ENCODE data around the gene POC1A. TPM values are rescaled to one million over a fixed set of nuclear protein-coding genes. Genes with fewer than 3 reads are reported as not detected.

POC1A gene
- total RNA-seq, 1 experiment from 2014 or later = 10.7 TPM

DNA sequence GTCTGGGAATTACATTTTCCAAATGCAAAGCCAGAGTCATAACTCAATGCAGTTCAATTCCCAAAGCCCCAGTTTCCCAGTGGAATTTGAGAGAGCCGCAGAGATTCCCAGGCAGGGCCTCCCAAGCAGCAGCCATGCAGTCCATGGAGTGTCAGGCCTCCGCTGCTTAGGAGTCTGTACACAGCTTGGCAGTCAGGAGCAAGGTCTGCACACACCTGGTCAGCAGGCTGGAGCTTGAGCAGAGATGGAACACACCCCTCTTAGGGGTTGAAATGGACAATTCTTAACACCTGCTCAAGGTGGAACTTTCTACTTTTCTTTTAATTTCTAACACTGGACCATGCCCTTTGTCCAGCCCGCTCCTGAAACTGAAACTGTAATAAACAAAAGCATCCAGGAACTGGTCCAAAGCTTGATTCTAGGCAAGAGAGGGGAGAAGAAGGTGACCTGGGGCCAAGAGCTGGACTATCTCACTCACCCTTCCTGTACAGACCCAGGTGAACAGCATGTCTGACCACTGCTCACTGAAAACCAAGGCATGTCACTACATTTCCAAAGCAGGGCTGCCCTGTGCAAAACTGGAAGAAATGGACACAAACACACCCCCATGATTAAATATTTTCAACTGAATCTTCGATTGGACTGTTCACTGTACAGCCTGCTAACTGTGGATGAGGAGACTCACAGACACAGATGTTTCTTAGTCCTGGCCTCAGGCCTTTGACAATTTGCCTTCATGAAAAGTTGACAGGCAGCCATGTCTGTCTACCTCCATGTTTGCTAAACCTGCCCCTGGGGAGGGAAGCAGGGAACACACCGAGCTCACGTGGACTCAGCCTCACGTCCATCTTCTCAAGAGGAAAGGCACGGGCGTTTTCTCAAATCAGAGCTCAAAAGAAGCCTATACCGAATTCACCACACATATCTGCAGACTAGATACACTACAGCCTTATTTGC, 49.3 kb downstream of the POC1A start:
- DNase-seq (ENCODE audit: low read depth) = no peak

DNA sequence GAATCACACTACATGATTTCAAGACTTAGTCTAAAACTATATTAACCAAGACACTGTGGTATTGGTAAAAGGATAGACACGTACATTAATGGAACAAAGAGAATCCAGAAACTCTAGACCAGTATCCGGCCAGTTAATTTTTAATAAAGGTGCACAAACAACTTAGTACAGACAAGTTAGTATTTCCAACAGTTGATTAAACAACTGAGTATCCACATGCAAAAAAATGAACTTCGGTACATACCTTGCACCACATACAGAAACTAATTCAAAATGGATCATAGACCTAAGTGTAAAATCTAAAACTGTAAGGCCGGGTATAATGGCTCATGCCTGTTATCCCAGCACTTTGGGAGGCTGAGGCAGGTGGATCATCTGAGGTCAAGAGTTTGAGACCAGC, 51.3 kb downstream of the POC1A start:
- no peak for DNase-seq (ENCODE audit: low read depth)

DNA sequence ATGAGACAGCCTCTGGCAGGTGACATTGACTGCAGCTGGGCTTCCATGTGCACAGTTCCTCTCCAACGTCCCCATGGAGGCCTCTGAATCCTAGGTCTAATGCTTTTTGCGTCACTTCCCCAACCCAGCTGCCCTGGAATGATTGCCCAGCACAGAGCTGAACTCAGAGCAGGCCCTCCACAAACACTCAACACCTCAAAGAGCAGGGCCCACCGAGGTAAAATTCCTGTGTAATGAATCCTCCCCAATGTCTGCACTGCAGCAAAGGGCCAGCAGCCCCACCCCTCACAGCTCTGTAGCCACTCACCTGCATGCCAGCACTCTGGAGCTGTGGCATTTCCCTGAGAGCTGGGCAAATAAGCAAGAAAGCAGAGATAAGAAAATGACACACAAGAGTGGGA, 55.2 kb downstream of the POC1A start:
- peak; percentile 70 for DNase-seq (ENCODE audit: low read depth)

DNA sequence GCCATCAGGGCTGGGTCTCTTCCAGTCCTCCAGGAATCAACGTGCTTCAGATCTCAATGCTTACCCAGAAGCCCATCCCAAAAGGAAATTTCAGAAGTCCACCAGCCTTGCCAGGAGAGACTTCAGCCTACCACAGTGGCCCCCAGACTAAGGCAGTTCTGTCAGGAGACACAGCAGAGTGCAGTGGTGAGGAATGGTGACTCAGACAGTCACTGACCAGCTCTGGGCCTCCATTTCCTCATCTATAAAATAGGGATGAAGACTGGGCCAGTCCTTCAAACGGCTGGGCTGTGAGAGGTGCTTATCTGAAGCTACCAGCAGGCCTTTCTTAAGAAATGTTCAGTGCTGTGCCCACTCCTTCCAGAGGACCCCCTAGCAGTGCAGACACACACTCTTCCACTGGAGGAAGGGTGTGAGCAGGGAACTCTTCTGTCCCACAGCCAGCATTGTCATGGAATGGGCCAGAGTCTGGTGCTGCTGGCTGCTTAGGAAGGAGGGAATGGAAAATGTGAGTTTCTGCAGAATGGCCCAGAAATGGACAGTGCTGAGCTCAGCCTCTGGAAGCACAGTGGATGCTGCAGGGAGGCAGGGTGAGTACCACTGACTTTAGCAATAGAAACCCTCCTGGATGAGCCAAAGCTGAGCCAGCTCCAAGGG, 56.2 kb downstream of the POC1A start:
- no peak for DNase-seq (ENCODE audit: low read depth)

DNA sequence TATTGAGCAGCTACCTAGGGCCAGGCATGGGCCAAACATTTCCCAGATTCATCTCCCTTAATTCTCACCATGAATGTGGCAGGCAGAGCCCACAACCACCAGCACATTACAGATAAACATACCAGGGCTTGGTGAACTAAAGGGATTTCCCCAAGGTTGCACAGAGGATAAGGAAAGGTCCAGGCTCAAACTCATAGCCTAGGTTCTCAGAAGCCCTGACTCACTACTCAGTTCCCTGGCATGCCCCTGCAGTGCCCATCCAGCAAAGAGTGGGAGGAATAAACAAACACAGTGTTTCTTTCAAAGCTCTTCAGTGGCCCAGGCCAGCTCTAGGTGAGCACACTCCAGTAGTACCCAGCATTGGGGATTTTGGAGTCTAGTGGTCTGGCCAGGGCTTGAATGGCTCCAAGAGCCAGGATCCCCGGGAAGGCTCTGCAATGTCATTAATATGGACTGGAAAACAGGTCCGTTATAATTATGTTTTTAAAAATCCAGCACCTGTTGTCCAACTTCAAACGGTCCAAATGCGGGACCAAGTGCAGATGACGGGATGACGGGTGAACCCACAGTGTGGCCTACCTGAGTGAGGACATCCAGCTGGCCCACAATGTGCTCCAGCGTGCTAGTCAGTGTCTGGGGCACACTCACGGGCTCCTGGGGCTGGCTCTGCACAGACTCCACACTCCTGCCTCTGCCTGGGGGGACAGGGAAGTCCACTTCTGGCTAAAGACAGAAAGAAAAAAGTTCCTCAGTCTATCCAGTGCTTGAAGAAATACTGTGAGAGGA, 58.0 kb downstream of the POC1A start:
- peak; percentile 42 for DNase-seq (ENCODE audit: low read depth)

DNA sequence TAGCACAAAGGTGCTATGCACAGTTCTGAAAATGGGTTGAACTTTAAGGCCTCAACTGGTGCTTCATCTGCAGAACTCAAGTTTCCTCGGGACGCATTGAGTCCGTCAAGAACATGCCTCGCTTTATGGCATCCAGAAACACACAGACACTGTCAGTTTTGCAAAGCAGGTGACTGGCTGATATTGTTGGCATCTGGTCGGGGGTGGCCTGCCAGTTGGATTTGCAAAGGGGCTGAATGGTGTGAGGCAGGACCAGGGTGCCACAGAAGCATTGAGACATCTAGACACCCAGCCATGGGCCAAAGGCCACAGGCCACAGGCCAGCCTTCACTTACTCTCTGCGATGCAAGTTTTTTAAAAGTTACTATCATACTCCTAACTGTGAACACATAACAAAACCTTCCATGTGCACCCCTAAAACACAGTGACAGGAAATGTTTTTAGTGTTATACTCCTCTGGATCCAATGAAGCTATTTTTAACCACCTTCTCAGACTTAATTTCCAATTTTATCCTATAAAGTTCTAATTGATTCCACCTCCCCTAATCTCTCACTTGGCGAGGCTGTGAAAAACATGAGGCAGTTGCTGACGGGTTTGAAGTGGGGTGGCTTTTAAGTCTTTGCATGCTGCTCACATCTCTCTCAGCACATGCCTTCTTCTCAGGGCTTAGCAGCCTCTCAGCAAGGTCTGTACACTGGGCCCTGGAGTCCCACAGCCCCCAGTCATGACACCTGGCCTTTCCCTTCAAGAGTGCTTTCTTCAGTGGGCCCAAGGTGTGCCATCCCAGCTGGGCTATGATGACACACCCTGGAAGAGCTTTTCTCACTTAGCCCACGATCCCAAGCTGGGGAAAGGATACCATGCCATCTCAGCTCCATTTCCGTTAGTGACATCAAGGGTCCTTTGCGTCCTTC, 59.4 kb downstream of the POC1A start:
- DNase-seq (ENCODE audit: low read depth) = no peak

DNA sequence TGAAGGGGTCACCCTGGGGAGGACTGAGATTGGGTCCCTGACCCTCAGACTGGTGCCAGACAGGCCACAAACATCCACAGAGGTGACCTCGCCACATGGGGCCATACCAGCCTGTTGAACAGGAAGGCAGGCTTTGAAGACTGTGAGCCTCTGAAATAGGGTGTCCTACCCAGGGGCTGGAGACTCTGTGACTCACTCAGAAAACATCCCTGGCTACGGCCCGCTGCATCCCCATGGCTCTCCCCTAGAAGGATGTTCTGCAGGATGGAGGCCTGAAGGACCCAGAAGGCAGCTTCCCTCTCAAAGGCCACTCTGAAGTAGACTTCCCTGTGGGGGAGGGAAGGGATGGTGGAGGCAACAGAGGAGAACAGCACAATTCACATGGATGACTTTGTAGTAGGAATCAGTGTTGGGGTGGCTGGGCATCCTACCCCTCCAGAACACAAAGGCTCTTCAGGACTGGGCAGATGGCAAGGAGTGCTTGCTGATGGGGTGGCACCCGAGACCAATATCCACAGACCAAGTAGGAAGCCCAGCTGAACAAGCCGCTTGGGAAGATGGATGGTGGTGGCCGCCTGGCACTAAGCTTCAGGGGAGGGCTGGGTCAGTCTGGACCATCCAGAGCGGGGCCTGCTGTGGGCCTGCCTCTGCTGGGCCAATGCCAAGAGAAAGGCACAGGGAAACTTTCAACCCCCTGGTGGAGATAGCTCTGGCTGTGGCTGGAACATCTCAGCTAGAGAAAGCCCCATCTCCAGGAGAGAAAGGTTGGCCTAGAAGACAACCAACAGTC, 60.3 kb downstream of the POC1A start:
- DNase-seq (ENCODE audit: low read depth) = peak; percentile 86

DNA sequence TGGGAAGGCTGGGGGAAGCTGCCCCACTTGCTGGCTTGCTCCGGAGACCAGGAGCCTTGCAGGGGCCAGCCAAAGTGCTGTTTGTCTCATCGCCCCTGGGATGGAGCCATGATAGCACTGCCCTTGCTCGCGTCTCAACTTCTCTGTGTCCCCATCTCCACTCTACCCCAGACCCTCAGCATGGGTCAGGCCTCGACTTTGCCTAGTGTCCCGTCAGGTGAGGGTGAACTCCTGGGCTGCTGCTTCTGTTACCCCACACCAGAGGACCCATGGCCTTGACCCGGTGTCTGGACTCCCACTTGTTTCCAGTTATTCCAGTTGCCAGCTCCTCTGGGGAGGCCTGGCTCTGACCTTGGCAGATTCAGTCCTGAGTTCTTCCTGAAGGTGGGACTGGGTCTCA, 61.3 kb downstream of the POC1A start:
- DNase-seq (ENCODE audit: low read depth) = no peak

DNA sequence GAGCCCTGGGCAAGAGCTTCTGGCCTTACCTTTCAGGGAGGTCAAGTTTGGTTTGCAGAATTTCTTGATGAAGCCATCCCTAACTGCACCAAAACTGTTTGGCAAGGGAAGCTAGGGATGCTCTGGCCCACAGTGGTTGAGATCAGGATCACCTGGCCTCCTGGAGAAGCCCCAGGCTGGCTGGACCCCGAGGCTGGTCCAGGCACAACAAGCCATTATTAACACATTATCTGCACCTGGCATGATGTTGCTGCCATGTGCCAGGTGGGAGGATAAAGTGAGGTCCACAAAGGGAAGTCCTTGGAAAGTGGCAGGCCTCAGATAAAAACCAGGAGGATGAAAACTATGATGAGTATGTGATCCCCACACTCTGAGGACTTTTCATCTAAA, 62.0 kb downstream of the POC1A start:
- DNase-seq (ENCODE audit: low read depth) = no peak

DNA sequence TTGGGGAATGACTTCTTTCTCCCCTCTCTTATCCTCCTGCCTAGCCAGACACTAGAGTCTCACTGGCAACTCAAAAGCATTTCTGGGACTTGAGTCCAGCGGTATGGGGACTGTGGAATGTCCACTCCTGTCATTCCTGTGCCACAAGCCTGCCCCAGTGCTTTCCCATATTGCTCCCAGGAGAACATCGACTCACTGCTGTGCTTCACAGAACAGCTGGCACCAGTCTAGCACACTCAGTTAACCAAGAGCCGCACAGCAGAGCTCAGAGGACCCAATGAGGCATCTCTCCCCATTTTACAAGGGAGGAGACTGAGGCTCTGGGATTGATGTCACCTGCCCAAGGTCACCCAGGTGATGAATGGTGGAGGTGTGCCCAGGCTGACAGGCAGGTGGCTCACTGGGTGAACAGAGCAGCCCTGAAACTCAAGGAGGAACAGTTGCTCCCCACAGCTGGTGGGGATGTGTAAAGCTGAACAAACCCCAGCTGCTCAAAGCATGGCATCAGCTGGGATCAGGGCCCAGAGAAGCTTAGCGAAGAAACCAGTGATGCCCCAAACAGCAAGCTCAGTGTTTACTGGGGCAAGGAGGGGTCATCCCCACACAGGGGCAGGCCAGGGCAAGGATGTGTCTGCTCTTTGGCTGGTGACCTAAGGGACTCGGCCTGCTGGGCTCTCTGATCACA, 62.5 kb downstream of the POC1A start:
- DNase-seq (ENCODE audit: low read depth) = peak; percentile 17

DNA sequence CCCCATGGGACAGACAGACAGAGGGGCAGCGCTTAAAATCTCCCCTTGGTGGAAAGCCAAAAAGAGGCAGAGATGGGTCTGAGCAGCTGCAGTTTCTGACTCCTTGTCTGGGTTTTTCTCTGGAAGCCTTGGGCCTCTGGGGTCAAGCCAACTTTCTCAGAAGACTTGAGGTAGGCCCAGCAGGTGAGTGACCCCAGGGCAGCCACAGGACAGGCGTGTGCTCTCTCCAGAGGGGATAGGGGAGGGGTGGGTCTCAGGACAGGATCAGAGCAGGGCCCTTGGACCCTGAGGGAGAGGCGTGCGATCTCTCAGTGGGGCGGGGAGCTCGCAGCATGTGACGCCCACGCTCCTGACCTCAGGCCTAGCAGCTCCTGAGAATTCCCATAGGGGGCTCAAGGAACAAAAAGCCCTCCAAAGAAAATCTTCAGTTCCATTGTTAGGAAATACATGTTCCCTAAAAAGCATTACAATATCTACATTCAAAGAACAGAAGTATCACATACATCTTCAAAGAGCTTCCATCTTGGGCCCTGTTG, 63.2 kb downstream of the POC1A start:
- DNase-seq (ENCODE audit: low read depth) = no peak

DNA sequence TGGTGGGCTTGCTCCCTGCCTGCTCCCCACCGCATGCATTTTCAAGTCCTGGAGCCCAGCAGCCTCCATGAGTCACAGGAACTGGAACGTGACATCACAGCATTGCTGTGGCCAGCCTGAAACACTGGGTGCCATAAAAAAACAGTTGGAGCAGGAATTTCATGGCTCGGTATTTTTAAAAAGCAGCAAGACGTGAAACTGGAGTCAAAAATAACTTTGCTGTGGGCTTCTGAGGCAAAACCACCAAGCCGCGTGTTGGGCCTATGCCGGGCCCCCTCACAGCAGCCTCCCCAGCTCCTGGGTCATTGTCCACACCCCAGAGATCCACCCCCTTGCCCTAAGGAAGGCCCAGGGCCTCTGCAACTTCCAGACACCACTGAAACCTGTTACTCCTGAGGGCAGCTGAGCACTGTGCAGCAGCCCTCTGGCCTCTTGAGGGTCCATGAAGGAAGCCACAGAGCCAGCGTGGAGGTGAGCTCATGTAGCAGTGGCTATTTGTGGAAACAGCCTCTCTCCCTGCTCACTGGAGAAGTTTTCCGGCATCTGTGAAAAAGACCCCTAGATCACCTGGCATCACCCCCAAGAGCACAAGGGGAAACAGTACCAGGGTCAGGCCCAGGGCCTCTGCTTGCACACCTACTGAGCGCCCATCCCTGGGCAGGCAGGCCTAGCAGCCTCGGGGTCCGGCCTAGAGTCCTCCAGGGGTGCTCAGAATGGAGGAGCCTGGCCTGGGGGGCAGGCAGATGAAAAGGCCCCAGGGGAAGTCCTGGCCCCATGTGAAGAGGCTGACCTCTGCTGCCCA, 63.9 kb downstream of the POC1A start:
- DNase-seq (ENCODE audit: low read depth) = peak; percentile 89

DNA sequence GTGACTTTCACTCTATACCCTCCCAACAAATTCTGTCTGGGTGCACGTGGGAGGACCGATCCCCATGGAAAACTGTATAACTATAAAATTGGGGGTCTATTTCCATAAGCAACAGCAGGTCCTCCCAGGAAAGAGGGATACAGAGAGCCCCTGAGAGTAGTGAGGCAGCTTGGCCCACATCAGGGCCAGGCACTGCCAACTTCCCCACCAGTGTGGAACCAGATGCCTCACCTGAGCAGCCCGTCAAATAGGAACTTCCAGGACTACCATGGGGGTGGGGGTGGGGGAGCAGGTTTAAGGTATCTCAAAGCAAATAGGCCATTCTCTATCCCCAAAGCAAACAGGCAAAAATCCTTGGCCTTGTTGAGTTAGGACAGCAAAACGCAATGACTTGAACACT, 64.5 kb downstream of the POC1A start:
- no peak for DNase-seq (ENCODE audit: low read depth)

DNA sequence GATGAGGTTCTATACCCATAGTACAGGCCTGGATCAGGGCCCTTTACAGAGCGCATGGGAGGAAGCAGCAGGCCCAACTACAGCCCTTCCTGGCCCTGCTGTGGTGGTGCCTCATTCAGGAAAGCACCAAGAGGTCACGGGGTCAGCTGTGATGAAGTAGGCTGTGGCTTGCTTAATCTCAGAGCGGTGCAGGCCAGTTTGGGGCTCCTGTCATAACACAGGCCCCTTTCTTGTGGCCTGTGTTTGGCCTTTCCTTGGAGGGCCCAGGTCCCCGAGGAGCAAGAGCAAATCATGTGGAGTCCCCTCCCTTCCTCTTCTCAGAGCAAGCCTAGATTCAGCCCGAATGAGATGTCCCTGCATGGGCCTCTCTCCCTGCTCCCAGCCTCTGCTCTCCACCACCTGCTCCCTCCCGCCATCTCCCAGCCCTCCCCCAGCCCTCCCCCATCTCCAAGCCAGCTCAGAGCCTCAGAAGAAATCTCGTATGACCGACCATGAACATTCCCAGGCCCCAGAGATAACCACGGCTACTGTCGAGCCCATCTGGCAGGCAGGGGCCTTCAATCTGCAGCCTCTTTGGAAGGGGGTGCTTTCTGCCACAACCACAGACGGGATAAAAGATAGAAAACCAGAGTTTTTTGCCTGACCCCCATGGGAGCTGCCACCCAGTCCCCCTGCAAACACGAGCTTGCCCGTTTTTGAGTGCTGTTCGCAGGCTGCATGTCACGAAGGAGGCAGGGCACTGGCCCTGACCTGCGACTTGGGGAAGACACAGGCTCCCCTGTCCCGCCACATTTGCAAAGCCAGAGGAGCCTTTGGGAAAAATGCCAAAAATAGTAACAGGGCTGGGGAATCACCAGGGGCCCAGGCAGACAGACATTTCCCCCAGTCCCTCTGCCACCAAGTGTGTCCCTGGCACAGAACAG, 65.5 kb downstream of the POC1A start:
- DNase-seq (ENCODE audit: low read depth) = peak; percentile 67

DNA sequence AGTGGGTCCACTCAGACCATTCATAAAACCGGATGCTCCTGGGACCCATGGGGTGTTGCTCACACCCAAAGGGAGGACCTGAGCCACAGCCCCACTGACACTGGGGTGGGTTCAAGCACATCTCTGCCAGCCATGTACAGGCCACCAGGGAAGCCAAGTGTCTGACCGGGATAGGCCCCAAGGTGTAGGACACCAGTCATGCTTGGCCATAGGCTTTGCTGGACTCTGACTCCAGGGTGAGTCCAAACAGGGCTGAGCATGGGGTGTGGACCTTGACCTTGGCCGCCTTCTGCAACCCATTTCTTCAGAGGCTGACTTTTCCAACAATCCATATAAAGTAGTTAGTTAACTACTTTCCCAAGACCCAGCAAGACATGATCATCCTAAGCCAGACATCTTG, 66.5 kb downstream of the POC1A start:
- DNase-seq (ENCODE audit: low read depth) = no peak

DNA sequence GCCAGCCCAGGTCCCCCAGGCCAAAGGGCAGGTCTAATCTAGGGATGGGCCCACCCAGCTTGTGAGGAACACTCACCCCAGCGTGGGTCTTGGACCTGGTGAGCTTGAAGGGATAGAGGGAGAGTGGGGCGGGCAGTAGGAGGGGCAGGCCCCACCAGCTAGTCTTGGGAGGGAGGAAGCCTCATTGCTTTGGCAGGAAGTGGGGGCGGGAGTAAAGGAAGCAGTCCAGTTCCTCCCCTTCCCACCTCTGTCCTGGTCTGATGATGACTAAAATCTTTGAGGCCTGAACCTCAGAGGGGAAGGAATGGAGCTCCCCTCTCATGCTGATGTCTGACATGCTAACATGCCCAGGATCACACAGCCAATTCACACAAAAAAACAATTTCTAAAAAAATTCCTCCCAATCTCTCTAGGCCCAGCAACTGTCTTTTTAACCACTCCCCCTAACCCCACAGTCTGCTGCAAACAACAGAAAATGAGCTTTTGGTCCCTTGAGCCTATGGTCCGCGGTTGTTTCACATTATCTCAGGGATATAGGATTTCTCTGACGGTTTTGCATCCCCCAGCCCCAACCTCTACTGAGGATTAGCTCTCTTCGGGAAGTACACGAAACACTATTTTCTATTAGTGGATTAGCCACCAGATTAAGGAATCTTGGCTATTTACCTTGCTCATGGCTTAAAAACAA, 67.1 kb downstream of the POC1A start:
- no peak for DNase-seq (ENCODE audit: low read depth)

DNA sequence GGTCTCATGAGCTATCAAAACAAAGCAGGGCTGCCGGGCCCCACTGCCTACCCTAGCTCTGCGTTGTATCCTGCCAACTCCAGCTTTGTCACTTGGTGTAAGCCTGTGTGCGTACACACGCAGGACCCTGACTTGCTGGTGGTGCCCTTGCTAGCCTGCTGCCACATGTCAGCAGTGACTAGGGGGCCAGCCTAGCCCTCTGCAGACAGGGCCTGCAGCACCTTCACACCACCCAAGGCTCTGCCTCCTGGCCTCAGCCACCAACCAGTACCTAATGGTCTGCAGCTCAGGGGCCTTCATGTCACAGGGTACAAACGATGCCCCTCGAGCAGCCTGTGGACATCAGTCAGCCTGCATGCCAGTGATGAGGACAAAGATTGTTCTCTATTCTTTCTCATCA, 67.8 kb downstream of the POC1A start:
- no peak for DNase-seq (ENCODE audit: low read depth)

Data from M059J (cell line).